Measurements from ENCODE around the gene ACLY.
"Not testable (repeated sequence)": the region's sequence is repeated elsewhere in the genome, so short reads cannot be mapped to it uniquely, and the experiment has no call there.

Gene ACLY

DNA sequence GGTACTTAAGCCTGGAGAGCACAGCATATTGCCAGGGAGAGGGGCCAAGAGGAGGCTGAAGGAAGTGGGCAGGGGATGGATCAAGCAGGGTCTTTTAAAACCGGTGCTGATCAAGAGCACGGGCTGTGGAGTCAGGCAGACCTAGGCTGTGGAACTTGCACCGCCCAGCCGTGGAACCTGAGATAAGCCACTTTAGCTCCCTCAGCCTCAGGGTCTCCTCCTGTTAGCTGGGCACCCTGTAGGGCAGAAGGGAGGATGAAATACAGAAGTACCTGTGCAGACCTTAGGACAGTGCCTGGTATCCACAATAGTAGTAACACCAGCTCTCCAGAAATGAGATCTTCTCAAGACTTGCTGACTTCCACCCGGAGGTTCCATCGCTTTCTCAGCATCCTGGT, 20.9 kb upstream of the ACLY start:
- DNase-seq (ENCODE audit: low read depth in 3 of 3, low spot score in 1 of 3) = no peak

DNA sequence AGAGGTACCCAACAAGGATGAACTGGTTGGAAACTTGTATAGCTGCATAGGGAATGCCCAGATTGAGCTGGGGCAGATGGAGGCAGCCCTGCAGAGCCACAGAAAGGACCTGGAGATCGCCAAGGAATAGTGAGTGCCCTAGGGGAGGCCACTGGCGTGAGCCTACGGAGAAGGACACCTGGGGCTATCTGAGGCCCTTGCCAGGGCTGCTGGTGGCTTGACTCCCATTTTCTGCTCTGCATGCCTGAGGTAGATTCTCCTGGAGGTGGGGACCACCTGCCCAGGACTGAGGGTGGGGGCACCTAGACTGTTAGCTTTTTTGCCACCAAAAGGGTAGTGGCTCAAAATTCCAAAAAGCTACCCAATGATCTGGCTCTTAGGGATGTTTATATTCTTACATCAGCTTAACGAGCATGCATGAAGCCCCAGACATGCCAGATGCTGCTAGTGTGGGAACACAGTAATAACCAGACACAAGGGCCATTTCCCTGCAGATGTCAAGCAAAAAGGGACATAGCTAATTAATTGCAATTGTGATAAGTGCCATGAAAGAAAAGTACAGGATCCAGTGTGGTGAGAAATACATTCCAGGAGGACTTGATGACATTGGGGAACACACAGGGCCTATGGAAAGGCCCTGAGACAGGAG, 20.4 kb upstream of the ACLY start:
- no peak for DNase-seq (ENCODE audit: low read depth in 3 of 3, low spot score in 1 of 3)

DNA sequence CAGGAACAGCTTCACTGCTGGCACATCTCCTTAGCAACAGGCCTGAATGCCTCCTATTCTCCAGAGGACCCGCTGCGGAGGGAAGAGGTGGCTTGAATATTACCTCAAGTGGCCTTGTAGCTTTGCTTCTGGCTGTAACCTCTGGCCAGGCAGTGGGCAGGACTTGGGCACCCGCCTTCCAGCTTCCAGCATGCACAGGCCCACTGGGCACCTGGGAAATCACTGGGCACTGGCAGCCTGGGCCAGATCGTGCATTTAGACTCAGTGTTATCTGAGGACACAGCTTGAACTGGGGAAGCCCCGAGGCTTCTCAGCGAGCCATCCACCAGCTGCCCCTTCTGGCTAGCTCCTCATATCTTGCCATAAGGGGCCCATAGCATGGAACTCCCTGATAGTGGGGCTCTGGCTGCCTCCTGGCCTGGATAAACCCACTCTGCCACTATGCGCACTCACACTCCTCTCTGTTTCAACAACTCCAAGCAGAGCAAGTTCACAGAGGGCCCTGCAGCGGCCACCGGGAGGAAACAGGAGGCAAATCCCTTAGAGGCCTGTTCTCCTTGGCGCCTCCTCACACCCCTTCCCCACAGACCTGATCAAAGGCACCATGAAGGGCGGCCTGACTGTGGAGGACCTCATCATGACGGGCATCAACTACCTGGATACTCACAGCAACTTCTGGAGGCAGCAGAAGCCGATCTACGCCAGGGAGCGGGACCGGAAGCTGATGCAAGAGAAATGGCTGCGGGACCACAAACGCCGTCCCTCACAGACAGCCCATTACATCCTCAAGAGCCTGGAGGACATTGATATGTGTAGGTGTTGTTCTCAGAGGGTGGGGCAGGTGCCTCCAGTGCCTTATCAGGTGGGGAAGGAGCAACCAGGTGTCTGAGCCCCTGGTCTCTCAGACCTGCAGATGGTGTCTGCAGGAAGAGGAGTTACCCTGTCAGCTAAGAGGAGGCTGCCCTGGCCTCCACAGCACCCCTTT, 19.5 kb upstream of the ACLY start:
- no peak for DNase-seq (ENCODE audit: low read depth in 3 of 3, low spot score in 1 of 3)

DNA sequence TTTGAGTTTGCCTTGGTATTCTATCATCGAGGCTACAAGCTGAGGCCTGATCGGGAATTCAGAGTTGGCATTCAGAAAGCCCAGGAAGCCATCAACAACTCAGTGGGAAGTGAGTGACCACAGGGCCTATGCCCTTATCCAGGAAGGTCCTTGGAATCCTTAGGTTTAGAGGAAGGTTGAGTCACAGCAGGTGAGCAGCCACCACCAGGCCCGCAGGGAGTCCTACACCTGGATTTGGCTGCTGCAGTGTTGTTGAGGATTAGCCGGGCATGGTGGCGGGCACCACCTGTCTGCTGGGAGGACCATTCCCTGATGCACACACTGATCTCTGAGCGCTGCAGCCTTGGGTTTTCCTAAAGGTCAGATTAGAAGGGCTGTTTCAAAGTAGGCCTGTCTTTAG, 16.9 kb upstream of the ACLY start:
- DNase-seq (ENCODE audit: low read depth in 3 of 3, low spot score in 1 of 3) = no peak

DNA sequence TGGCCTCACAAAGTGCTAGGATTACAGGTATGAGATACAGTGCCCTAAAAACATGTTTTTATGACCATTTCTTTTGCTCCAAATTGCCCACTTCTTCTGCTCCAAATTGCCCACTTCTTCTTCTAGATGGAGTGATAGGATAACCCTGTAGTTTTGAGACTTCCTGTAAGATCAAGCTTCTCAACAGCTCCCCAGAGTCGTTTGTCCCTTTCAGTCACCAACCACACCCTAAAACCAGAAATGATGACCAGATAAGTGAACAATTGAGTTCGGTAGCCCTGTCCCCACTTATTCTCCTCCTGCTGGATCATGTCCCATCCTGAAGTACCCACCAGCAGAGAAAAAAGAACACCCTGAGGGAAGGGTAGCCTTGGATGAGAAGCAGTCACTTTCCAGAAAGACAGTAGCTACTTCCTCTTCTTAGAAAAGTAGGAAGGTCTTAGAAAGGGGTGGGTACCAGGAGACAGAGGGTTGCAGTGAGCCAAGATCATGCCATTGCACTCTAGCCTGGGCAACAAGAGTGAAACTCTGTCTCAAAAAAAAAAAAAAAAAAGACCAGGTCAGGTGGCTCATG, 14.2 kb upstream of the ACLY start:
- no peak for DNase-seq (ENCODE audit: low read depth in 3 of 3, low spot score in 1 of 3)

DNA sequence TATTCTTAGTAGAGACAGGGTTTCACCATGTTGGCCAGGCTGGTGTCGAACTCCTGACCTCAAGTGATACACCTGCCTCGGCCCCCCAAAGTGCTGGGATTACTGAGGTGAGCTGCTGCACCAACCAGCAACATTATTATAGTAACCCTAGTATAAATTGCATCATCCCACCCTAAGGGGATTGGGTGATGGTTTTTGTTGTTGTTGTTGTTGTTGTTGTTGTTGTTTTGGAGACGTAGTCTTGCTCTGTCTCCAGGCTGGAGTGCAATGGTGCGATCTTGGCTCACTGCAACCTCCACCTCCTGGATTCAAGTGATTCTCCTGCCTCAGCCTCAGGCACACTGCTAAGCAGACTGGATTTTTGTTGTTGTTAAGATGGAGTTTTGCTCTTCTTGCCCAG, 13.0 kb upstream of the ACLY start:
- DNase-seq (ENCODE audit: low read depth in 3 of 3, low spot score in 1 of 3) = not testable (repeated sequence)

DNA sequence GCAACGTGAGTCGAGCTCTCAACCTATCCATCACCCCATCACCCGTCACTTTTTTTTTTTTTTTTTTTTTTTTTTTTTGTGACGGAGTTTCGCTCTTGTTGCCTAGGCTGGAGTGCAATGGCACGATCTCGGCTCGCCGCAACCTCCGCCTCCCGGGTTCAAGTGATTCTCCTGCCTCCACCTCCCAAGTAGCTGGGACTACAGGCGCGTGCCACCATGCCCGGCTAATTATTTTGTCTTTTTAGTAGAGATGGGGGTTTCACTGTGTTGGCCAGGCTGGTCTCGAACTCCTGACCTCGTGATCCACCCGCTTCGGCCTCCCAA, 12.0 kb upstream of the ACLY start:
- not testable (repeated sequence) for DNase-seq (ENCODE audit: low read depth in 3 of 3, low spot score in 1 of 3)

DNA sequence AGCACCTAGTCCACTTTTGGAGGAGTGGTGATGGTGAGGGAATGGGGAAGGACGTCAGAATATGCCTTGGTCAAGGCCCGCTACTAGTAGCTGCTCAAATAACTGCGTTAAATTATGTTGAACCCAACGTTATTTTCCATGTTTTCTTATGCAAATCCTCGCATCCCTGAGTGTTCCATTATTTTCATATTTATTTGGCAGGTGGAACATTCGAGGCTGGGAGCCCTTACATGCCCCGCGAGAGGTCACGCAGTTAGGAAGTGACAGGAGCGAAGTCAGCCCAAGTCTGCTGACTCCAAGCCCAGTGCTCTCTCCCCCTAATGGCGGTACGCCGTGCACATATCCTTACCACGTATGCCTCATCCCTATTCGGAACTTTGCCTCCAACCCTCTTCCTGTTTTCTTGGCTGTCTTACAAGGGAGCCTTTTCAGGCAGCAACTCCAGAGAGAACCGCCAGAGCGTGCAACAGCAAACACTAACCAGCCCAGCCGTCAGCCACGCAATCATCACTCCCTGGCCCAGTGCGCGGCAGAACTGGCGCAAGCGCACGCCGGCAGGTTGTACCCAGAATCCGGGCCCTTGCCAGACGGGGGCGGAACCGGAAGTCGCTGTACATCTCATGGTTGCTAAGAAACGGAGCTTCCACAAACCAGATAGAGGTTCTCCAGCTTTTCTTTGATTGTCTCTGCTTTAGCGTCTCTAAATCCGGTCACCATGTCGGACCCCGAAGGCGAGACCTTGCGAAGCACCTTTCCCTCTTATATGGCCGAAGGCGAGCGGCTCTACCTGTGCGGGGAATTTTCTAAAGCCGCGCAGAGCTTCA, 11.5 kb upstream of the ACLY start, which contains the start of gene ODAD4:
ODAD4 (plus strand) TSS at position 609 of the 824 bp plus-strand sequence; CDS start at position 716, 107 bp downstream.
- DNase-seq (ENCODE audit: low read depth in 3 of 3, low spot score in 1 of 3) = peak; percentile 86 to 89 (median 88)

DNA sequence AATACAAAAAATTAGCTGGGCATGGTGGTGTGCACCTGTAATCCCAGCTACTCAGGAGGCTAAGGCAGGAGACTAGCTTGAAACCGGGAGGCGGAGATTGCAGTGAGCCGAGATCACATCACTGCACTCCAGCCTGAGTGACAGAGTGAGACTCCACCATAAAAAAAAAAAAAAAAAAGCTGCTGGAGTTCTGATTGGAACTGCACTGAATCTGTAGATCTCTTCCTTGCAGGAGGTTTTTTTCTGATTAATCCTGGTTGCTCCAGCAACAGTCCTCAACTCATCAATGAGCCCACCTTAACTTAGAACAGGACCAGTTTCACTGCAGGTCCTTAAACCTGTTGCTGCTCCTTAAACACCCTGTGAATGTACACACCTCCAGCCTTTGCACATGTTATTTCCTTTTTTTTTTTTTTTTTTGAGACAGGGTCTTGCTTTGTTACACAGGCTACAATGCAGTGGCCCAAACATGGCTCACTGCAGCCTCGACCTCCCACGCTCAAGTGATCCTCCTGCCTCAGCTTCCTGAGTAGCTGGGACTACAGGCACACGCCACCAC, 10.0 kb upstream of the ACLY start:
- DNase-seq (ENCODE audit: low read depth in 3 of 3, low spot score in 1 of 3) = no peak

DNA sequence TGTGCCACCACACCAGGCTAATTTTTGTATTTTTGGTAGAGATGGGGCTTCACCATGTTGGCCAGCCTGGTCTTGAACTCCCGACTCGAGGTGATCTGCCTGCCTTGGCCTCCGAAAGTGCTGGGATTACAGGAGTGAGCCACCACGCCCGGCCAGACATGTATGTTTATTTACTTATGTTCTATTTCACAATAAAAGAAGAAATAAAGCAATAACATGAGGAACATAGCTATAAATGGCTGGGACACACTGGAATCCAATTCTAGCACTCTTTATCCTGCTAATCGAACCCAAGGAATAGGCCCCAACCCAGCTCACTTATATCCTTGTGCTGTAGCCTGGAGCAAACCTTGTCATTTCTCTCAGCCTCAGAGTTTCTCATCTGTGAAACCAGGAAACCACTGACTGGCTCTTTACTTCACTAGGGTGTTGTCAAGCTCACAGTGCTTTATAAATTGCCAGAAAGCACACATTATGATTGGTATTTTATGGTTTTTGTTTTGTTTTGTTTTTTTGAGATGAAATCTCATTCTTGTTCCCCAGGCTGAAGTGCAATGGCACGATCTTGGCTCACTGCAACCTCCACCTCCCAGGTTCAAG, 7.3 kb upstream of the ACLY start:
- no peak for DNase-seq (ENCODE audit: low read depth in 3 of 3, low spot score in 1 of 3)

DNA sequence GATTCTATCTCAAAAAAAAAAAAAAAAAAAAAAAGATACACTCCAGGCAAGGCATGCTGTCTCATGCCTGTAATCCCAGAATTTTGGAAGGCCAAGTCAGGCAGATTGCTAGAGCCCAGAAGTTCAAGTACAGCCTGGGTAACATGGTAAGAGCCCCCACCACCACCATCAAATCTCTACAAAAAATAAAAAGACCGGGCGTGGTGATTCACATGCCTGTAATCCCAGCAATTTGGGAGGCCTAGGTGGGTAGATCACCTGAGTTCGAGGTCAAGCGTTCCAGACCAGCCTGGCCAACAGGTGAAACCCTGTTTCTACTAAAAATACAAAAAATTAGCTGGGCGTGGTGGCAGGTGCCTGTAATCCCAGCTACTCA, 1.8 kb upstream of the ACLY start:
- DNase-seq (ENCODE audit: low read depth in 3 of 3, low spot score in 1 of 3) = no peak

DNA sequence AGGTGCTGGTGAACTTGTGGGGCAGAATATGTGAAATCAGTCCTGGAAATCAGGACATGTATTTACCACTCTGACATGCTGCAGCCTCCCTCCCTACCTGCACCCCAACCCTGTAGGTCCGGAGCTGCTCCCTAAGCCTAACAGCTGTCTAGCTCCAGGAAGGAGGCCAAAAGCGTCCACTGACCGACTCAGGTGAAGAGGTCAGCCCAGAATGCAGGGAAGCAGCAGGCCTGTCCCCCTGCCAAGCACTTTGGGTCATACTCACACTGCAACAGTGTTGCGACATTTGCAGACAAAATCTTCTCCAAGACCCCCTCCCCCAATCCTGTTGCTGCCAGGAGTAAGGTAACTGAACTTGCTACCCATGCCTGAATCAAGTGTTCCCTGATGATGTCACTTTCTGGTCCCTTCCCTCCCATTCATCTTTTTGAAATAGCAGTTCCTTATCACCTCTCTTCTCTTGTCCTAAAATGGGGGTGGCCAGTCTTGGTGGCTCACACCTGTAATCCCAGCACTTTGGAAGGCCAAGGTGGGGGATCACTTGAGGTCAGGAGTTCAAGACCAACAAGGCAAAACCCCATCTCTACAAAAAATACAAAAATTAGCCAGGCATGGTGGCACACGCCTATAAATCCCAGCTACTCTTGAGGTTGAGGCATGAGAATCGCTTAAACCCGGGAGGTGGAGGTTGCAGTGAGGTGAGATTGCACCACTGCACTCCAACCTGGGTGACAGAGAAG, 1.3 kb upstream of the ACLY start:
- no peak for DNase-seq (ENCODE audit: low read depth in 3 of 3, low spot score in 1 of 3)

DNA sequence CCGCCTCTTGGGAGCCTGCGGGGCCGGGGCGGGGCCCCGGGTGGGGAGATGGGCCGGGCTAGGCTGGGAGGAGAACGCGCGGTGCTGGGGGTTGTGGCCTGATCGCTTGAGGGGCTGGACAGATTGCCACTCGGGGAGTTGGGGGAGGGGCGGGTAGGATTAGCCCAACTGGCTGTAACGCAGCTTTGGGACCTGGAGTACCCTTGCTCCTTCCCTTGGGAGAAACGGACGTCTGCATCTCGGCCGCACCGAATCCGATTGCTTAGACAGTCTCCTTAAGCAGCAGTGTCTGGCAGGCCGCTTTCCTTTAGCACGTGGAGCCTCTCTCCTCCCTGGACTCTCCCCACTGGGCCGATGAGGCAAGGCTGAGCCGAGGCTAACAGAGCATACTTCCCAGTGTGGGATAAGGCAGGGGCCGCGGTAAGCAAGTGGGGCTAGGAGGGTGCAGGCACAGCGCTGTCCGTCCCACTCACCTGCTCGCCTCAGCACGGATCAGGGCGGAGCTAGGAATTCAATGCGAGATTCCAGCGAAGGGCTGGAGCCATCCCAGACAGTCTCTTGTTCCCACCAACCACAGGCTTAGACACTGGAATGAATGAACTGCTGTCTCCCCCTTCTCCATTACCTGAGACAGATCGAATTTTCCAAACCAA, 540 bp upstream of the ACLY start:
- no peak for DNase-seq (ENCODE audit: low read depth in 3 of 3, low spot score in 1 of 3)

DNA sequence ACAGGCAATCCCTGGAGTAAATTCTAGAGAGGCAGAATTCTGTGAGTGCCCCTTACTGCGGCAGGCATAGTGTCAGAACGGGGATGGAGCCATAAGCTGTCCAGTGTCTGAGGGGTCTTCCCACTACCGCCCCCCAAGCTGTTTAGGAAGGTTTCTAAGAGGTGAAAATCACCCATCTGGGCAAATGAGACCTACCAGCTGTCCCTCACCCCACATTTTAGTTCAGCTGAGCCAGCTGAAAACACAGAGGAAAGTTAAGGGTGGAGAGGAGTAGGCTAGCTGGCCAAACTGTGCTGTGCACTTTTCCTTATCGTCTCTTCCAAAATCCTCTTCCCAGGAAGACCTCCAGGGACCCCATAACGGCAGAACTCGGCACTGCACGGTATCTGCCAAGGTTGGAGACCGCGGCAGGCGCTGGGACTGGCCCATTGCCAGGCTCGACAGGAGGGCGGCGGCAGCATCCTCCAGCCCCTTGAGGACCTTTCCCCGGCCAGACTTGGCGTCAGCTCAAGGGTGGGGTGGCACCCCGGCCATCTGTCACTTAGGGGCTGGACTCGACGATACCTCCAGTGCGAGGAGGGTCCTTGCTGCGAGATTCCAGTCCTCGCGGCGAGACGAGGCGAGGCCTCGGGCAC, 955 bp downstream of the ACLY start:
- DNase-seq (ENCODE audit: low read depth in 3 of 3, low spot score in 1 of 3) = peak in 1 of 3 donors; percentile 11

DNA sequence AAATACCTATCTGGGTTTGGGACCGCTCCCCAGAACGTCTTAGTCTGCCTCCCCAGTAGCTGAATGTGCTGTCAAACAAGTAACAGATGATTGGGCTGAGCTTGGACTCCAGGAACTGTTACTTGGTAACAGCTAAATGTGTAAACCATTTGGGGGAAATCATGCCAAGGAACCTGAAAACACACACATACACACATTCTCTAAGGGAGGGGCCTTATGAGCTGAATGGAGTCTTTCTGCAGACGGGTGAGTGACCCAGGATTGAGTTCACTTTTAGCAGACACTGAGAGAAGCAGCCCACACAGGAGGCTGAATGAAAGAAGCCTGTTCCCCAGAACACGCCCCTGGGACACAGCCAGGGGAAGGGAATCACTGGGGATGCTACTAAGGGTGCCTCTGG, 1.6 kb downstream of the ACLY start:
- no peak for DNase-seq (ENCODE audit: low read depth in 3 of 3, low spot score in 1 of 3)

DNA sequence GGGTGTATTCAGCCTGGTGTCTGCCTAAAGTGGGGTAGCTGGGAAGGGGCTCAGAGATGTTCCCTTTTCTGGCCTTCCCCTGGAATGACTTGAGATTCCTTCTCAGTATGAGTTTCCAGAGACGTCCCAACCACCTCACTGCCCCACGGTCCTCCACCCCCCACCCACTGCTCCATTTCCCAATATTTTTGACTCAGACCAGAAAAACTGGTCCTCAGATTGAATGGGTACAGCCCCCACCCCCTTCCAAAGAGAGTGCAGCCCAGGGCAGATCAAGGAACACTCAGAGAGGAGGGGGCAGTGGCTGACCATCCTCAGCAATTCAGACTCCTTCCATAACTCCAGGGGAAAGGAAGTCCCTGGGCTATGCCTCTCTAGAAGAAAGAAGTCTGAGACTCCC, 3.2 kb downstream of the ACLY start:
- DNase-seq (ENCODE audit: low read depth in 3 of 3, low spot score in 1 of 3) = no peak

DNA sequence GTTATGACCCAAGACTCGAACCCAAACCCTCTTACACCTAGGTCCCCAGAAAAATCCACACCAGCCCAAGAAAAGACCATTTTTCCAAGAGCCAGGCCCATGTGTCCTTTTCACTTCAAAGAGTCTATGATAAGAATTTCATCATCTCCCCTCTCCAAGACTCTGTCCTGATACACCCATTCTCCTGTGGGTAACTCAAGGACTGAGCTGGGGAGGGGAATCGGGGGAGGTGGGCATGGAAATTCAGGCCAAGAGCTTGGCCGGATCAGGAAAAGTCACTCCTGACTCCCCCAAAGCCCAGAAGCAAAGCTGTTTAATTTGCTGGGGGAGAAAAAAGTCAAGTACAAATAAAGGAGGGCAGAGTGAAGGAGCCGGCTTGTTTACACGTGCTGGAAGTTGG, 3.7 kb downstream of the ACLY start:
- no peak for DNase-seq (ENCODE audit: low read depth in 3 of 3, low spot score in 1 of 3)

DNA sequence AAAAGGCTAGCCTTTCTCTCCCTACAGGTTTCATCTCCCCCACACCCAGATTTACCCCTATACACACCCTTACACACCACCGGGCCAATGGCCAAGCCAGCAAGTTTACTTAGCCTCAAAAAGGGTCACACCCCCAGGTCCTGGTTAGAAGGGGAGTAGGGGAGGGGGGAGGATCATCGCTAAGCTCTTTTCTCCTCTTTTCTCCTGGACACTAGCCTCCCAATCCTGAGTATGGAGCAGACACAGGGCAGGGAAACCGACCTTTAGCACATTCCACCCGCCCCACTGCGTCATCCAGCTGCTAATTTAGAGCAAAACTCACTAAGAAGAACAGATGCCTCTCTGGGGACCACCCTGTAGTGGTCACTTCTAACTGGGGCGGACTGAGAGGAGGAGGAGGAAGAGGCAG, 4.4 kb downstream of the ACLY start:
- DNase-seq (ENCODE audit: low read depth in 3 of 3, low spot score in 1 of 3) = no peak

DNA sequence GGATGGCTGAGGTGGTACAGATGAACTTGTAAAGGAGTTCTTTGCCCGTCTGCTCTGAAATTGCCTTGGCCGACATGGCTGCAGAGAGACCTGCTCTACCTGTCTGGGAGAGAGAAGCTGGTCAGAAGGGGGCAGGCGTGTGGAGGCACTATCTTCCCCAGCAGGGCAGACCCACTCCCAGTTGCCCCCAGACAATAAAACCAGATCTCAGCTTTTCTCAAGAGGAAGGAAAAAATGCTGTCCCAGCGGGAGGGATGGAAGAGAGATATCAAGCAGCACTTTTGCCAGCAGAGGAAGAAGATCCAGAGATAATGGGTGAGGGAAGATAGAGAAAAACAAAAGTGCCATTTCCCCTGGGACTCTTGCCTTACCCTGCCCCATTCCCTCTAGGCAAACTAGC, 5.0 kb downstream of the ACLY start:
- no peak for DNase-seq (ENCODE audit: low read depth in 3 of 3, low spot score in 1 of 3)
